LNCAP (cell line): ENCODE measurements around the gene TNIK.
A peak's percentile ranks its signal among the peaks of the same experiment; 100 is the strongest.

Experiments
- TF ChIP-seq, protein P1 (sequence below): fragments of 450-650 bp; IDR thresholded peaks from 2 replicates; pipeline ENCODE4 v1.5.1; 2017; ENCODE audit warnings: mild to moderate bottlenecking

The TNIK gene

DNA sequence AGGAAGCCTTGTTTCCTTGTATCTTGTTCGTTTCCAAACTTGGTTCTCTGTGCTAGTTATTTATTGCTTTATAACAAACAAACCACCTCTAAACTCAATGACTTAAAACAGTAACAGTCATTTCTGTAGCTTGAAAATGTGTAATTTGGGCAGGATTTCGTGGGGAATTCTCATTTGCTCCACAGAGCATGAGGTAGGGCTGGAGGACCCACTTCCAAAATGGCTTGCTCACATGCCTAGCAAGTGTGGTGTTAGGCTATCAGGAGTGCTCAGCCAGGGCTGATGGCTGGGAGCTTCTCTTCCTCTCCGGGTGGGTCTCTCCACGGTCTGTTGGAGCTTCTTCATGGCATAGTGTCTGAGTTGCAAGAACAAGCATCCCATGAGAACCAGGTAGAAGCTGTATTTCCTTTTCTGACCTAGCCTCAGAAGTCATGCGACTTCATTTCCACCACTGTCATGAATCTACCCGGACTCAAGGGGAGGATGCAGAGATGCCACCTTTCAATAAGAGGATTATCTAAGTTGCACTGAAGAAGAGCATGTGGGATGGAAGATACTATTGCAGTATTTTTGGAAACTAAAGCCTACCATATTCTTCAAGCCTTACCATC is 8.2 kb upstream of the TNIK start:
- TF ChIP-seq, protein P1, sequence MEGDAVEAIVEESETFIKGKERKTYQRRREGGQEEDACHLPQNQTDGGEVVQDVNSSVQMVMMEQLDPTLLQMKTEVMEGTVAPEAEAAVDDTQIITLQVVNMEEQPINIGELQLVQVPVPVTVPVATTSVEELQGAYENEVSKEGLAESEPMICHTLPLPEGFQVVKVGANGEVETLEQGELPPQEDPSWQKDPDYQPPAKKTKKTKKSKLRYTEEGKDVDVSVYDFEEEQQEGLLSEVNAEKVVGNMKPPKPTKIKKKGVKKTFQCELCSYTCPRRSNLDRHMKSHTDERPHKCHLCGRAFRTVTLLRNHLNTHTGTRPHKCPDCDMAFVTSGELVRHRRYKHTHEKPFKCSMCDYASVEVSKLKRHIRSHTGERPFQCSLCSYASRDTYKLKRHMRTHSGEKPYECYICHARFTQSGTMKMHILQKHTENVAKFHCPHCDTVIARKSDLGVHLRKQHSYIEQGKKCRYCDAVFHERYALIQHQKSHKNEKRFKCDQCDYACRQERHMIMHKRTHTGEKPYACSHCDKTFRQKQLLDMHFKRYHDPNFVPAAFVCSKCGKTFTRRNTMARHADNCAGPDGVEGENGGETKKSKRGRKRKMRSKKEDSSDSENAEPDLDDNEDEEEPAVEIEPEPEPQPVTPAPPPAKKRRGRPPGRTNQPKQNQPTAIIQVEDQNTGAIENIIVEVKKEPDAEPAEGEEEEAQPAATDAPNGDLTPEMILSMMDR, result no peak

DNA sequence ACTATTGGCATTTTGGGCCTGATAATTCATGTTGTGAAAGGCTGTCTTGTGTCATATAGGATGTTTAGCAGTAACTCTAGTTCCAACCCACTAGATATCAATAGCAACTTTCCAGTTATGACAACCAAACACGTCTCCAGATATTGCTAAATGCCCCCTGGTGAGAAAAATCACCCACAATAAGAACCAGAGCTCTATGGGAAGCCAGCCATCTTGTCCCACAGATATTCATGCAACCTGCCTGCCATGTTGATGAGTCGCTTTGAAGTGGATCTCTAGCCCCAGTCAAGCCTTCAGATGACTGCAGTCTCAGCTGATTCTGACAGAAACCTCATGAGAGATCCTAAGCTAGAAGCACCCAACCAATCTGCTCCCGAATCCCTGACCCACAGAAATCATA is 5.6 kb upstream of the TNIK start:
- TF ChIP-seq, protein P1, result no peak

DNA sequence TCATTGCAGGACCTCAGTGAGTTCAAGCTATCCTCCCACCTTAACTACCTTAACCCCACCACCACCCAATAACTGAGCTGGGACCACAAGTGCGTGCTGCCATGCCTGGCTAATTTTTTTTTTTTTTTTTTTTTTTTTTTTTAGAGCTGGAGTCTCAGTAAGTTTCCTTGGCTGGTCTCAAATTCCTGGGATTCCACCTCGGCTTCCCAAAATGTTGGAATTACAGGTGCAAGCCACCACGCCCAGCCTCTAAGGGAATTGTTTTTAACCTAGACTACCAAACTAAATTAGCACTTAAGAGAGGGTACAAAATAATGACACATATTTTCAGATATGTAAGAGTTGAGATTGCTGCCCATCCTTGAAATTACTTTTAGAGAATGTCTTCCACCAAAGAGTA is 4.3 kb upstream of the TNIK start:
- TF ChIP-seq, protein P1, result no peak

DNA sequence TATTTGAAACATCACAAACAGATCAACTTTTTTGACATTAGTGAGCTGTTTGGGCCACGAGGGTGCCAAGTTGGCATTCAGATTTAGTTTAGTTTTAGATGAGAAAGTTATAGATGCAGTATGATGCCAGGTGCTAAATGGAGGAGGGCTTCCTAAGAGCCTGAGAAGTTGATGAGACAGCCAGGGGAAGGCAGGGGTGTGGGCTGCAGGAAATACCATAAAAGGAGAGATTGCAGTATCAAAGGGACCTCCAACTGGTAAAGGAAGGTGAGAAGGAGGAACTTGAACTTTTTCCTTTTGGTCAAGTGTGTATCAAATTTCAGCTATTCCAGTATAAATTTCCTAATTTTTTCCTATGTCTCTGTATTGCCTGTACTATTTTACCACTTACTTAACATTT is 2.0 kb upstream of the TNIK start:
- TF ChIP-seq, protein P1, result no peak

DNA sequence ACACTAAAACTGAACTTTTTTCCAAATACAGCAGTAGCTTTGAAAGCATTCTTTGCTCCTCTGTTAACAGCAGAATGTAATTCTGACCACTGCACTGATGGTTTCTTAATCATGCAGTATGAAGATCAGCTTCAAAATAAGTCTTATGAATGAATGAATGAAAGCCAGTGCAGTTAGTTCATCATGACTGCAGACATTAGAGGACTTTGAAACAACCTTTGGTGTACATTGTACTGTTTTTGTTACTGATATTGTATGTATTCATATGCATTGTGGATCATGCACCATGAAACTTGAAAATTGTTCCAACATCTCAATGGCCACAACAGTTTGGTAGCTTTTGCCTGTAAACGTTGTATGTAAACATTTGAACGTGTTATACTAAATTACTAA is 1.3 kb upstream of the TNIK start:
- TF ChIP-seq, protein P1, result no peak

DNA sequence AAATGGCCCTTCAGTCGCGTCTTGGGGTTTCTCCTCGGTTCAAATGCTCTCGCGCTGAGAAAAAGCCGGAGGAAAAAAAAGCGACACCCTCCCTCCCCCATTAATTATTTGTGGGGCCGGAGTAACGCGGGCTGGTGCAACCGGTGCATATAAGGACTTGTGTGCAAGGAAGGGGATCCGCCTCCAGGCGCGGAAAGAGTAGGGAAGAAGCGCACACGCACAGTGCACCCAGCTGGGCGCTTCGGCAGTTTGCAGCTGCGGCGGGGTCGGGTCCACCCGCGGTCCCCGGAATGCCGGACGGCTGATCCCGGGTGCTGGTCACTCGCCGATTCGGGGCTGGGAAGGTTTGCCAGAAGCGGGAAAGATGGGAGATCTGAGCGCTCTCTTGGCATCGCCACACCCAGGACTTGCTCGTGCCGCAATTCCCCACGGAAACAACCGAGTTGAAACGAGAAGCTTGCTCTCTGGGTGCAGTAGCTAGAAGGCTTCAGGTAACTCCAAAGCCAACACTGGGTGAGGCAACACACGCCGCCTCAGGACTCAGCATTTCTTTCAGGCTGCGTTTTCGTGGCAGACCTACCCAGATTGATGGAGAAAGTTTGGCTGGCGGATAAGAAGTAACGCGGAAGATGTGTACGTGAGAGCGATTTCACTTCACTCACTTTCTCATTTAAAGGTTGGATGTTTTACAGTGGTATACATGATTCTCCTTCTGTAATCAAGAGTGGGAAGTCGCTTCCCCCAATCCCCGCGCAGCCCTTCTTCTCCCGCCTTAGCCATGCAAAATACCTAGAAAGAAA is 720 bp upstream of the TNIK start:
- TF ChIP-seq, protein P1, result peak; percentile 40; the same call in 1 of the 2 replicates

DNA sequence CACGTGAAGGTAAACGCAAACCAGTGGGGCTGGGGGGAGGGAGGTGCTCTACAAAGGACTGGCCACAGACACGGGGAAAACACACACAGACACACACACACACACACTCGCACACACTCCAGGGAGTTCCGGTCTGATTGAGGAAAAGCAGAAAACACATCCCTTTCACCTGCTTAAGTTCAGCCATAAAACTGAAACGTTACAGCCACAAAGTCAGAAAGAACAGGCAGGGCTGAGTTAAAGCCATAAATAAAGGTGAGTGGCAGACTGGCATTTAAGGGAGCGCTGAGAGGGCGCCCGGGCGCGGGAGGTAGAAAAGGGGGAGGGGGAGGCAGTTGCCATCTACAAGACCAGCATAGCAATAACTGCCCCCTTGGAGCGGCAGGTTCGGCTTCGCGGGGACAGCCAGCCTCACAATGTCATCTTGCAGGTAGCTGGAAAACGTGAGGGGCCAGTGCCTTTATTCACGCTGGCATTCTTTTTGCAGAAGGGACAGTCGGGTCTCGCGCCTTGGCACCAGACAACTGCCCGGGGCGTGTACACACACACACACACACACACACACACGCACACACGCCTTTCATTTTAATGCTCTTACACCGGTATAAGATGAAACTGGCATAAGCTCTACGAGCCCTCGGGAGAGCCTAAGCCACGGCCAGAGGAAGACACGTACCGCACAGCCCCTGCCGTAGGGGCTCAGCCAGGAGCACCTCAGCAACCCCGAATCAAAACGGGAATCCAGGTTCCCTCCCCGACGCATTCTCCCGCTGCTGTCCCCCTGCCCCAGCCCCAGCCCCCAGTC is 866 bp downstream of the TNIK start:
- TF ChIP-seq, protein P1, result no peak
